ENCODE measurements around the gene FOS. TPM values are rescaled to one million over a fixed set of nuclear protein-coding genes. Genes with fewer than 3 reads are reported as not detected.

FOS gene
- total and polyA plus RNA-seq, 2 donors (not counting 1 experiment from before 2014, with no cell fraction given), result 103 to 4,077 TPM

- CTCF ChIA-PET, result interaction anchor here (1.1 to 1.2 kb wide), 3 partner anchors 21 to 325 kb away, joined by 3 to 4 read pairs (median 3); no protein-coding TSS in a partner anchor
- H3K9me3 Mint-ChIP-seq (ENCODE audit: insufficient read depth), result no peaks in the 10 kb centered on the region
These were observed 50.7 kb downstream of the FOS start for GRCh38 chr14:75329369-75329768.

GRCh38 chr14:75331471-75331870, 52.8 kb downstream of the FOS start:
- ChIA-PET POLR2A (no interaction called here), CTCF (interaction anchor here (1.3 kb wide), 1 partner anchor 23 kb away, joined by 4 read pairs; no protein-coding TSS in a partner anchor)
- Mint-ChIP-seq H3K27me3 (no peaks in the 10 kb centered on the region), H3K4me1 (peaks cover 23% of the 10 kb centered on the region), H3K4me3 (no peak overlapping the region), H3K27ac (no peak overlapping the region), H3K9me3 (ENCODE audit: insufficient read depth) (no peaks in the 10 kb centered on the region)
- Histone ChIP-seq H3K4me2 (replicated peaks; ENCODE audit: low read depth, low read length, poor library complexity, severe bottlenecking) (no peak overlapping the region), H2AFZ (ENCODE audit: insufficient read depth, low read depth, low read length, poor library complexity, severe bottlenecking) (no peak overlapping the region), H3K79me2 (ENCODE audit: control insufficient read depth, insufficient read depth, low read length) (no peaks in the 10 kb centered on the region), H4K20me1 (ENCODE audit: control insufficient read depth, insufficient read depth, low read length, poor library complexity, severe bottlenecking) (no peaks in the 10 kb centered on the region), H3K36me3 (replicated peaks in 1 of 2; ENCODE audit: control extremely low read depth in 1 of 2, control insufficient read depth in 1 of 2, extremely low read depth in 1 of 2, insufficient read depth in 2 of 2, low read length in 1 of 2) (no peaks in the 10 kb centered on the region), H3K4me3 (ENCODE audit: control extremely low read depth in 1 of 5, extremely low read depth in 1 of 5, insufficient read depth in 1 of 5, low read depth in 2 of 5, low read length in 4 of 5) (no peak overlapping the region), H3K27me3 (replicated peaks in 1 of 4; ENCODE audit: control extremely low read depth in 1 of 4, control insufficient read depth in 3 of 4, insufficient read depth in 4 of 4, low read length in 3 of 4) (peaks cover 0 to 7% (median 0%) of the 10 kb centered on the region in 4 experiments), H3K9me3 (ENCODE audit: control extremely low read depth in 1 of 3, control insufficient read depth in 2 of 3, insufficient read depth in 1 of 3, low read length in 2 of 3) (no peaks in the 10 kb centered on the region), H3K9ac (ENCODE audit: low read length) (no peak overlapping the region), H3K4me1 (ENCODE audit: control insufficient read depth in 2 of 2, insufficient read depth in 2 of 2, low read length in 2 of 2) (peaks cover 11 to 19% of the 10 kb centered on the region in 2 donors), H3K27ac (ENCODE audit: low read length in 2 of 2) (no peak overlapping the region)
- no peak for ATAC-seq (ENCODE audit: low read depth)
- no peak for DNase-seq
- no CpG with 5 or more reads among the region's 1 CpG for WGBS (ENCODE audit: insufficient coverage)
- TF ChIP-seq CTCF (IDR thresholded peaks at IDR 0.05), result no peak
- no peak for TF ChIP-seq EZH2 (IDR thresholded peaks at IDR 0.05; ENCODE audit: borderline replicate concordance, insufficient read depth, low read depth, low read length, poor library complexity, severe bottlenecking)
- intact Hi-C loops (cut with micrococcal nuclease), result no loop called here

More at GRCh38 chr14:75329369-75329768, 50.7 kb downstream of the FOS start:
- no peaks in the 10 kb centered on the region for H3K36me3 ChIP-seq (replicated peaks in 1 of 2; ENCODE audit: control extremely low read depth in 1 of 2, control insufficient read depth in 1 of 2, extremely low read depth in 1 of 2, insufficient read depth in 2 of 2, low read length in 1 of 2)
- Mint-ChIP-seq H3K4me1 (peaks cover 14% of the 10 kb centered on the region), H3K4me3 (no peak overlapping the region), H3K27me3 (peaks cover 3% of the 10 kb centered on the region), H3K27ac (no peak overlapping the region)
- H3K9me3 ChIP-seq (ENCODE audit: control extremely low read depth in 1 of 3, control insufficient read depth in 2 of 3, insufficient read depth in 1 of 3, low read length in 2 of 3), result no peaks in the 10 kb centered on the region
- H3K4me2 ChIP-seq (replicated peaks; ENCODE audit: low read depth, low read length, poor library complexity, severe bottlenecking), result no peak overlapping the region
- H3K4me3 ChIP-seq (ENCODE audit: control extremely low read depth in 1 of 5, extremely low read depth in 1 of 5, insufficient read depth in 1 of 5, low read depth in 2 of 5, low read length in 4 of 5), result no peak overlapping the region
- intact Hi-C loops (cut with micrococcal nuclease), result no loop called here
- TF ChIP-seq EZH2 (IDR thresholded peaks at IDR 0.05; ENCODE audit: borderline replicate concordance, insufficient read depth, low read depth, low read length, poor library complexity, severe bottlenecking) (no peak), CTCF (IDR thresholded peaks at IDR 0.05) (no peak)
- ATAC-seq (ENCODE audit: low read depth) (no peak), DNase-seq (no peak)
- H2AFZ ChIP-seq (ENCODE audit: insufficient read depth, low read depth, low read length, poor library complexity, severe bottlenecking), result no peak overlapping the region
- peaks cover 7 to 11% of the 10 kb centered on the region in 2 donors for H3K4me1 ChIP-seq (ENCODE audit: control insufficient read depth in 2 of 2, insufficient read depth in 2 of 2, low read length in 2 of 2)
- no peak overlapping the region for H3K9ac ChIP-seq (ENCODE audit: low read length)
- H3K79me2 ChIP-seq (ENCODE audit: control insufficient read depth, insufficient read depth, low read length), result no peaks in the 10 kb centered on the region
- POLR2A ChIA-PET, result no interaction called here
- no peaks in the 10 kb centered on the region for H4K20me1 ChIP-seq (ENCODE audit: control insufficient read depth, insufficient read depth, low read length, poor library complexity, severe bottlenecking)
- H3K27ac ChIP-seq (ENCODE audit: low read length in 2 of 2), result no peak overlapping the region
- peaks cover 0 to 7% (median 0%) of the 10 kb centered on the region in 4 experiments for H3K27me3 ChIP-seq (replicated peaks in 1 of 4; ENCODE audit: control extremely low read depth in 1 of 4, control insufficient read depth in 3 of 4, insufficient read depth in 4 of 4, low read length in 3 of 4)

Small RNA genes lying within 50 kb of the gene (small RNA-seq; reads per million reads assigned to genes)
- gene RF00004 (ENCODE audit: insufficient read length, low read depth, low replicate concordance), result not detected

Other genes starting within 250 kb of the FOS start
- 19.9 and 28.2 TPM in 2 replicates for gene MLH3, start 227.4 kb upstream of the FOS start, total RNA-seq
- 4.2 and 6.7 TPM in 2 replicates for gene MLH3, start 227.4 kb upstream of the FOS start, polyA plus RNA-seq
- gene ACYP1, start 214.8 kb upstream of the FOS start, total RNA-seq, result 34.1 and 46.7 TPM in 2 replicates
- gene ACYP1, start 214.8 kb upstream of the FOS start, polyA plus RNA-seq, result 38.3 and 41.4 TPM in 2 replicates
- 0.46 and 0.59 TPM in 2 replicates for gene ZC2HC1C, start 209.2 kb upstream of the FOS start, total RNA-seq
- gene ZC2HC1C, start 209.2 kb upstream of the FOS start, polyA plus RNA-seq, result 0.21 TPM in 1 of 2 replicates, not detected in the other
- gene NEK9, start 151.8 kb upstream of the FOS start, total RNA-seq, result 110 and 116 TPM in 2 replicates
- 35.1 and 41.2 TPM in 2 replicates for gene NEK9, start 151.8 kb upstream of the FOS start, polyA plus RNA-seq
- 111 and 119 TPM in 2 replicates for gene TMED10, start 102.2 kb upstream of the FOS start, total RNA-seq
- gene TMED10, start 102.2 kb upstream of the FOS start, polyA plus RNA-seq, result 72.0 and 76.4 TPM in 2 replicates
- 17.0 and 17.9 TPM in 2 replicates for gene JDP2, start 149.2 kb downstream of the FOS start, total RNA-seq
- gene JDP2, start 149.2 kb downstream of the FOS start, polyA plus RNA-seq, result 5.3 and 7.9 TPM in 2 replicates
- gene BATF, start 243.6 kb downstream of the FOS start, total RNA-seq, result 13.9 and 16.4 TPM in 2 replicates
- 11.1 and 12.8 TPM in 2 replicates for gene BATF, start 243.6 kb downstream of the FOS start, polyA plus RNA-seq